IMR-90 (cell line): ENCODE results near the gene CFH.

Experiments
- CTCF ChIP-seq: conservative IDR thresholded peaks from 2 replicates; pipeline ENCODE4 v1.5.1; 2012; ENCODE audit warnings: mild to moderate bottlenecking, low read depth, low read length, improper control_type of control experiment
- POLR2A ChIP-seq: IDR thresholded peaks from 2 replicates; pipeline ENCODE4 v1.6.1; 2012; ENCODE audit warnings: mild to moderate bottlenecking, low read depth, low read length

GRCh38 chr1:196649990-196650389 is 1.9 kb upstream of the CFH start:
- TF ChIP-seq CTCF = no peak
- TF ChIP-seq POLR2A = no peak
